Measurements from ENCODE around the gene FAM107B. TPM values are rescaled to one million over a fixed set of nuclear protein-coding genes. Genes with fewer than 3 reads are reported as not detected.

Gene FAM107B
- total RNA-seq, 2 experiments from 2014 or later: 188 to 200 TPM

GRCh38 chr10:14625192-14625631 is 149.5 kb downstream of the FAM107B start:
- POLR2A ChIA-PET: interaction anchor here (0.7 kb wide), 2 partner anchors 44 to 254 kb away, joined by 3 read pairs; no protein-coding TSS in a partner anchor
- Mint-ChIP-seq H3K36me3 (peaks cover 2% of the 10 kb centered on the region), H3K4me3 (no peak overlapping the region), H3K27ac (no peak overlapping the region), H3K27me3 (peaks cover 5% of the 10 kb centered on the region), H3K9me3 (no peaks in the 10 kb centered on the region), H3K4me1 (peaks cover 5% of the 10 kb centered on the region)
- DNase-seq (no peak), ATAC-seq (ENCODE audit: low read depth) (no peak)

GRCh38 chr10:14624600-14624999 is 150.1 kb downstream of the FAM107B start:
- no peak overlapping the region for H3K4me3 Mint-ChIP-seq
- DNase-seq (no peak), ATAC-seq (ENCODE audit: low read depth) (no peak)
- H3K36me3 Mint-ChIP-seq: peaks cover 2% of the 10 kb centered on the region
- peaks cover 5% of the 10 kb centered on the region for H3K27me3 Mint-ChIP-seq
- H3K27ac Mint-ChIP-seq: no peak overlapping the region
- POLR2A ChIA-PET: interaction anchor here (0.7 kb wide), 1 partner anchor 255 kb away, joined by 3 read pairs; no protein-coding TSS in a partner anchor
- no peaks in the 10 kb centered on the region for H3K9me3 Mint-ChIP-seq
- peaks cover 2% of the 10 kb centered on the region for H3K4me1 Mint-ChIP-seq

DNA sequence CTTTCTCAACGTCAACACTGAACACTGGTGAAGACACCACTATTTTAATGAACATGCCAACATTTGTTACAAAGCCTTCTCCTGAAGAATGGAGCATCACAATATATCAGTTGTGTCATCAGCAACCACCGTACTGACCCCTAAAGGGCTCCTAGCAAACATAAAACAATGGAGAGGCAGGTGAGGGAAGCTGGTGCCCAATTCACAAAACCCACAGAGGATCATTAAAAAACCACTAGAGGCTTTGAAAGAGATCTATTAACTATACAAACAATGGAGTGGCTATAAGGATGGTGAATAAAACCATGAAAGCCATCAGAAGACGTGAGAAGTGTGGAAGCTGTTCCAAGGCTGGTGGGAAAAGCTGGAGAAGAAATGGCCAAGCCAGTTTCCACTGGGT is 150.8 kb downstream of the FAM107B start:
- Mint-ChIP-seq H3K27me3 (peaks cover 5% of the 10 kb centered on the region), H3K9me3 (no peaks in the 10 kb centered on the region), H3K4me3 (no peak overlapping the region), H3K27ac (no peak overlapping the region), H3K4me1 (peaks cover 2% of the 10 kb centered on the region), H3K36me3 (peaks cover 2% of the 10 kb centered on the region)
- ATAC-seq (ENCODE audit: low read depth) (no peak), DNase-seq (no peak)
- POLR2A ChIA-PET: no interaction called here

DNA sequence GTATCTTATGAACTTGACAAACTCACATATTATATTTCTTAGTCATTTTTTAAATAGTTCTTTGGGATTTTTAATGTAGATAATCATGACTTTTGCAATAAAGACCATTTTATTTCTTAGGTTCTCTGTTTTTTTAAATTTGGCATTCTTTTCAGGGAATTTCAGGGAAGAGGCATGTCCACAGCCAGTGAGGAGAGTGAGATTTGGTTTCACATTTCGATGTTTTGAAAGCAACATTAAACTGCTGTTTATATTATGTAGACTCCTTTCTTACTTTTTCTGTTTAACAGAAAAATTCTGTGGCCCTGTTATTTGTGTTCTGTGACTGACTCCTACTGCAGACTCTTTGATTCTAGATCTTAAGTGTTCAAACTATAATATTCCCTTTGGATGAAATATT is 153.7 kb downstream of the FAM107B start:
- Mint-ChIP-seq H3K27me3 (no peaks in the 10 kb centered on the region), H3K36me3 (no peaks in the 10 kb centered on the region), H3K4me3 (no peak overlapping the region), H3K9me3 (no peaks in the 10 kb centered on the region), H3K4me1 (peaks cover 14% of the 10 kb centered on the region), H3K27ac (no peak overlapping the region)
- no peak for ATAC-seq (ENCODE audit: low read depth)
- POLR2A ChIA-PET: no interaction called here
- DNase-seq: no peak

DNA sequence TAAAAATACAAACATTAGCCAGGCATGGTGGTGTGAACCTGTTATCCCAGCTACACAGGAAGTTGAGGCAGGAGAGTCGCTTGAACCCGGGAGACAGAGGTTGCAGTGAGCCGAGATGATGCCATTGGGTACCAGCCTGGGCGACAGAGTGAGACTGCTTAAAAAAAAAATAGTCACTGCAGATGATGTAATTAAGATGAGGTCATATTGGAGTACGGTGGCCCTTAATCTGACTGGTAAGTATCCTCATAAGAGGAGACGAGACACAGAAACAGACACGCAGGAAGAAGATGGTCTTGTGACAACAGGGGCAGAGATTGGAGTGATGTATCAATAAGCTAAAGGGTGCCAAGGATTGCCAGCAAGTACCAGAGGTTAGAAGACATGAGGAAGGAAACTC is 156.0 kb downstream of the FAM107B start:
- H3K27ac Mint-ChIP-seq: no peak overlapping the region
- DNase-seq (no peak), ATAC-seq (ENCODE audit: low read depth) (no peak)
- H3K27me3 Mint-ChIP-seq: no peaks in the 10 kb centered on the region
- H3K4me3 Mint-ChIP-seq: no peak overlapping the region
- POLR2A ChIA-PET: no interaction called here
- peaks cover 14% of the 10 kb centered on the region for H3K4me1 Mint-ChIP-seq
- H3K36me3 Mint-ChIP-seq: no peaks in the 10 kb centered on the region
- H3K9me3 Mint-ChIP-seq: no peaks in the 10 kb centered on the region

- ATAC-seq (ENCODE audit: low read depth) (no peak), DNase-seq (no peak)
- Mint-ChIP-seq H3K27me3 (no peaks in the 10 kb centered on the region), H3K4me1 (peaks cover 14% of the 10 kb centered on the region), H3K27ac (no peak overlapping the region), H3K36me3 (no peaks in the 10 kb centered on the region), H3K4me3 (no peak overlapping the region), H3K9me3 (no peaks in the 10 kb centered on the region)
- POLR2A ChIA-PET: interaction anchor here (0.7 kb wide), 2 partner anchors 8 to 30 kb away, joined by 6 read pairs; no protein-coding TSS in a partner anchor
Observed at GRCh38 chr10:14617852-14618251, 156.8 kb downstream of the FAM107B start.

- Mint-ChIP-seq H3K36me3 (no peaks in the 10 kb centered on the region), H3K4me1 (peaks cover 14% of the 10 kb centered on the region), H3K9me3 (no peaks in the 10 kb centered on the region), H3K27me3 (no peaks in the 10 kb centered on the region), H3K4me3 (peak overlapping the region; percentile 7), H3K27ac (peak overlapping the region; percentile 8)
- POLR2A ChIA-PET: interaction anchor here (0.7 kb wide), 2 partner anchors 9 to 31 kb away, joined by 6 read pairs; no protein-coding TSS in a partner anchor
- no peak for DNase-seq
- ATAC-seq (ENCODE audit: low read depth): peak; percentile 26
Observed at GRCh38 chr10:14616955-14617730, 157.6 kb downstream of the FAM107B start.

DNA sequence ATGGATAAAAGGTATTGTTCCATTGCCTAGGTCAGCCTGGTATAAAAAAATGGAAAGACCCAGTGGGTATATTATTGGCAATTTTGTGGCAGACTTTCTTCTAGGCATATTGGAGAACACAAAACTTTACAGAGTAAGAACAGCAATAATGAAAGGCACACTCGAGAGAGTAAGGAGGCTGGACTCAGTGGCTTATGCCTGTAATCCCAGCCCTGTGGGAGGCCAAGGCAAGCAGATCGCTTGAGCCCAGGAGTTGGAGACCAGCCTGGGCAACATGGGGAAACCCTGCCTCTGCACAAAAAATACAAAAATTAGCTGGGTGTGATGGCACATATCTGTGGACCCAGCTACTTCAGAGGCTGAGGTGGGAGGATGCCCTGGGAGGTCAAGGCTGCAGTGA is 158.2 kb downstream of the FAM107B start:
- POLR2A ChIA-PET: no interaction called here
- Mint-ChIP-seq H3K27me3 (no peaks in the 10 kb centered on the region), H3K4me3 (no peak overlapping the region), H3K9me3 (no peaks in the 10 kb centered on the region), H3K27ac (no peak overlapping the region), H3K36me3 (no peaks in the 10 kb centered on the region), H3K4me1 (peaks cover 14% of the 10 kb centered on the region)
- DNase-seq (no peak), ATAC-seq (ENCODE audit: low read depth) (no peak)

GRCh38 chr10:14613588-14613920 is 161.1 kb downstream of the FAM107B start:
- Mint-ChIP-seq H3K27ac (no peak overlapping the region), H3K4me3 (no peak overlapping the region), H3K36me3 (peaks cover 3% of the 10 kb centered on the region), H3K4me1 (peaks cover 18% of the 10 kb centered on the region), H3K27me3 (no peaks in the 10 kb centered on the region), H3K9me3 (no peaks in the 10 kb centered on the region)
- no peak for ATAC-seq (ENCODE audit: low read depth)
- no peak for DNase-seq
- POLR2A ChIA-PET: interaction anchor here (0.6 kb wide), 1 partner anchor 316 kb away, joined by 6 read pairs; no protein-coding TSS in a partner anchor

- Mint-ChIP-seq H3K4me3 (no peak overlapping the region), H3K36me3 (peaks cover 3% of the 10 kb centered on the region), H3K27me3 (no peaks in the 10 kb centered on the region), H3K27ac (no peak overlapping the region), H3K4me1 (peaks cover 20% of the 10 kb centered on the region), H3K9me3 (no peaks in the 10 kb centered on the region)
- no peak for ATAC-seq (ENCODE audit: low read depth)
- POLR2A ChIA-PET: interaction anchor here (0.6 kb wide), 1 partner anchor 317 kb away, joined by 6 read pairs; no protein-coding TSS in a partner anchor
- DNase-seq: no peak
Observed at GRCh38 chr10:14612873-14613587, 161.7 kb downstream of the FAM107B start.

DNA sequence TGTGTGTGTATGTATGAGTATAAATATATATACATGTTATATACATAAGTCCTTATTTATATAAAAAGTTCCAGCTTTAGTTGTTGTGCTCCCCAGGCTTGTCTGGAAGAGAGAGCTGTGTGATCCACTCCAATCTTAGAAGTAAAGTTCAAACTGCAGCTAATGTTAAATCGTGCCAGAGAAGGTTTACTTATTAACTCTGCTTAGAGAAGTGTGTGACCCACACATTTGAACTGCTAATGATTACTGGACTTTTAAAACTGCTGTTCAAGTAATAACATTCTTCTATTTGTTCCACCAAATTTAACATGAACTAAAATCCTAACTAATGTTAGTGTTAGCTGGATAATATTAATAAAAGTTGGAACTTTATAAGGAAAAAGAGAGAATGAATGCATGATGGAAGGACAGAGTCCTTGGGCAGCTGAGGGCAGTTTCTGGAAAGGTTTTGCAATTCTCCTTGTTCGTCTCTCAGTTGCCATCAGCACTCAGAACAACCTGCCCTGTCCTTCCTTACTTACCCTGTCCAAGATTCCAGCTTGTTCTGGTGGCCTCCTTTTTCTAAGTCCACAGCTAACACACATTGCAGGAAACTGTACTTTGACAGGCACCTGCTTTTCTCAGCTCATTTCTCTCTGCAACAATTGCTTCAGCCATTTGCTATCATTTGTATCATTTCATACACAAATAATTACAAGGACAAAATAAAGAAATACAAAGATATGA is 162.6 kb downstream of the FAM107B start:
- POLR2A ChIA-PET: no interaction called here

DNA sequence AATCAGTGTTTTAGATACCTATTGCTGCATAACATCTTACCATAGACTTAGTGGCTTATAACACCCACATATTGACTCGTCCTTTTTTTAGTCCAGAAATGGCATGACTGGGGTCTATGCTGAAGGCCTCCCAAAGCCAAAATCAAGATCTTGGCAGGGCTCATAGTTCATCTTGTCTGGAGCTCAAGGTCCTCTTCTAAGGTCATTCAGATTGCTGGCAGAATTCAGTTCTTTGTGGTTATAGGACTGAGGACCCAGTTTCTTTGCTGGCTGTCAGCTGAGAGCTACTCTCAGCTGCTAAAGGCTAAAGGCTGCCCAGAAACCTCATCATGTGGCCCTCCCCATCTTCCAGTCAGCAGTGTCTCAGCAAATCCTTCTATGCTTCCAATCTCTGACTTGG is 165.5 kb downstream of the FAM107B start:
- ATAC-seq (ENCODE audit: low read depth) (no peak), DNase-seq (no peak)
- peaks cover 5% of the 10 kb centered on the region for H3K9me3 Mint-ChIP-seq
- peaks cover 3% of the 10 kb centered on the region for H3K36me3 Mint-ChIP-seq
- POLR2A ChIA-PET: no interaction called here
- H3K27ac Mint-ChIP-seq: no peak overlapping the region
- H3K27me3 Mint-ChIP-seq: no peaks in the 10 kb centered on the region
- no peak overlapping the region for H3K4me3 Mint-ChIP-seq
- H3K4me1 Mint-ChIP-seq: peaks cover 19% of the 10 kb centered on the region

More for the DNA sequence above, 162.6 kb downstream of the FAM107B start:
- Mint-ChIP-seq H3K27me3 (no peaks in the 10 kb centered on the region), H3K4me1 (peaks cover 12% of the 10 kb centered on the region), H3K9me3 (no peaks in the 10 kb centered on the region), H3K4me3 (no peak overlapping the region), H3K36me3 (peaks cover 3% of the 10 kb centered on the region), H3K27ac (no peak overlapping the region)
- ATAC-seq (ENCODE audit: low read depth) (no peak), DNase-seq (no peak)

DNA sequence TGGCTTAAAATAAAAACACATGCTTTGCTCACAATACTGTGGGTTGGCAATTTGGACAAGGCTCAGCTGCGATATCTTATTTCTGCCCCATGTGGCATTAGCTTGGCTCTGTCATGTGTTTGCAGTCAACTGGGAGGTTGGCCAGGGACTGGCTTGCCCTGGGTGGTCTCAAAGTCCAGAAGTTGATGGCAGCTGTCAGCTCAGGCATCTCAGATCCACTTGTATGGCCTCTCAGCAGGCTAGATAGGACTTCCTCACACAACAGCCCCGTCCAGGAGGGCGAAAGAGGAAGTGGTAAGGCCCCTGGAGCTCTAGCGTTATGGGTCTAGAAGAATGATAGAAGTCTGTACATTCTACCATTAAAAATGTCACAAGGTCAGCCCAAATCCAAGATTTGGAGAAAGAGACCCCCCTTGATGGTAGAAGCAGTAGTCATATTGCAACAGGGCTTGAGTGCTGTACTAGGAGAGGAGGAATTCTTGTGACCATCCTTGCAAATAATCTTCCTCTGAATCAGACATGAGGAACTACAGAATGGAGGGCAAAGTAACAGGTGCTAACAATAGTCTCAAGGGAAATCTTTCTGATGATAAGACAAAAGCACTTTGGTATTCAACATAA is 166.2 kb downstream of the FAM107B start:
- Mint-ChIP-seq H3K36me3 (peaks cover 3% of the 10 kb centered on the region), H3K27ac (no peak overlapping the region), H3K4me1 (peaks cover 19% of the 10 kb centered on the region), H3K27me3 (no peaks in the 10 kb centered on the region), H3K4me3 (no peak overlapping the region), H3K9me3 (peaks cover 5% of the 10 kb centered on the region)
- POLR2A ChIA-PET: no interaction called here
- ATAC-seq (ENCODE audit: low read depth): no peak
- no peak for DNase-seq
